Endothelial cell of umbilical vein (primary cell): ENCODE results near the gene PLEKHB1. TPM values are rescaled to one million over a fixed set of nuclear protein-coding genes. Genes with fewer than 3 reads are reported as not detected.

Experiments used
- BruUV-seq: library from RNA; stranded (reverse); fragments of 400-500 nt; replicated peaks from 2 replicates; lab custom pipeline; 2021; lab: Mats Ljungman, UMichigan
- CTCF ChIA-PET: fragments of 300-600, 350-600 bp; sonication (Branson Sonifier 250); formaldehyde crosslinking; loops from one replicate; lab custom pipeline; 2021; ENCODE audit warnings: antibody characterized with exemption, inconsistent platforms; lab: Charles Lee
- POLR2A ChIA-PET: fragments of 300-600, 350-600 bp; sonication (Branson Sonifier 250); formaldehyde crosslinking; loops from one replicate; lab custom pipeline; 2021; ENCODE audit warnings: antibody characterized with exemption, inconsistent platforms; lab: Charles Lee
- DNase-seq: peaks from one replicate; pipeline ENCODE4 v3.0.0-alpha.2; 2011; ENCODE audit warnings: low read depth, low spot score
- FAIRE-seq: peaks from 2 replicates; lab custom pipeline; 2011; peaks lifted over from hg19 to GRCh38; lab: Jason Lieb, UNC
- H2AFZ ChIP-seq: 2 replicates; pipeline ENCODE4 v1.6.0; 2012; ENCODE audit warnings: low read depth, low read length, control low read depth, inconsistent platforms
- H3K27ac ChIP-seq: 2 replicates; pipeline ENCODE4 v1.5.1; 2011; ENCODE audit warnings: low read depth, mild to moderate bottlenecking, control low read depth, low read length, moderate library complexity; ENCODE audit not compliant: insufficient read depth
- H3K27me3 ChIP-seq, 2 experiments: 2 replicates each; pipeline versions ENCODE4 v1.6.0 to v1.6.1; 2011; ENCODE audit warnings: low read length in 2 of 2, mixed read lengths in 1 of 2; ENCODE audit not compliant: control insufficient read depth in 2 of 2, insufficient read depth in 2 of 2
- H3K36me3 ChIP-seq, 2 experiments: 2 replicates in 1 of 2; 3 replicates in 1 of 2; pipeline ENCODE4 v1.5.1; 2011; ENCODE audit warnings: low read length in 2 of 2, mild to moderate bottlenecking in 1 of 2, moderate library complexity in 1 of 2; ENCODE audit not compliant: control insufficient read depth in 2 of 2, insufficient read depth in 2 of 2; ENCODE audit errors: extremely low read depth in 1 of 2
- H3K4me1 ChIP-seq: 3 replicates; pipeline ENCODE4 v1.5.1; 2011; ENCODE audit warnings: mild to moderate bottlenecking, low read length; ENCODE audit not compliant: control insufficient read depth, insufficient read depth; ENCODE audit errors: extremely low read depth
- H3K4me2 ChIP-seq: 2 replicates; pipeline ENCODE4 v1.6.1; 2011; ENCODE audit warnings: low read length, control low read depth, mixed read lengths; ENCODE audit not compliant: insufficient read depth
- H3K4me3 ChIP-seq, 3 experiments: fragments of 200-600 bp in 1 of 3; sonication (generic), shearing (Covaris generic) in 1 of 3; replicated peaks in 1 of 3; 2 replicates each; pipeline ENCODE4 v1.5.1; 2011 to 2016; ENCODE audit warnings: control low read depth in 3 of 3, low read length in 3 of 3, mild to moderate bottlenecking in 2 of 3, inconsistent platforms in 1 of 3, low read depth in 1 of 3, moderate library complexity in 1 of 3; ENCODE audit not compliant: insufficient read depth in 1 of 3
- H3K79me2 ChIP-seq: 2 replicates; pipeline ENCODE4 v1.6.0; 2012; ENCODE audit warnings: low read length, inconsistent platforms; ENCODE audit not compliant: control insufficient read depth, insufficient read depth
- H3K9ac ChIP-seq: replicated peaks from 2 replicates; pipeline ENCODE3; 2011; ENCODE audit warnings: low read length, control low read depth; ENCODE audit not compliant: insufficient read depth; ENCODE audit errors: extremely low read depth
- H3K9me1 ChIP-seq: replicated peaks from 3 replicates; pipeline ENCODE4 v1.6.0; 2011; ENCODE audit warnings: mild to moderate bottlenecking, low read length; ENCODE audit not compliant: control insufficient read depth, insufficient read depth; ENCODE audit errors: extremely low read depth
- H3K9me3 ChIP-seq: replicated peaks from 2 replicates; pipeline ENCODE4 v1.5.1; 2012; ENCODE audit warnings: low read length, inconsistent platforms; ENCODE audit not compliant: control insufficient read depth, insufficient read depth
- H4K20me1 ChIP-seq: replicated peaks from 2 replicates; pipeline ENCODE3; 2011; ENCODE audit warnings: mild to moderate bottlenecking, low read length; ENCODE audit not compliant: control insufficient read depth, insufficient read depth; ENCODE audit errors: extremely low read depth
- CTCF ChIP-seq, 2 donors: IDR thresholded peaks; 1 replicate in 1 of 2; 2 replicates in 1 of 2; pipeline ENCODE4 v1.5.1; 2011; ENCODE audit warnings: low read length in 2 of 2, mild to moderate bottlenecking in 2 of 2, moderate library complexity in 2 of 2, control low read depth in 1 of 2, inconsistent platforms in 1 of 2, low read depth in 1 of 2; ENCODE audit not compliant: insufficient read depth in 1 of 2; ENCODE audit errors: extremely low read depth in 1 of 2
- EZH2 ChIP-seq: IDR thresholded peaks from 2 replicates; pipeline ENCODE4 v1.6.1; 2012; ENCODE audit warnings: borderline replicate concordance, low read depth, mild to moderate bottlenecking, moderate library complexity, low read length, inconsistent platforms; ENCODE audit not compliant: severe bottlenecking
- FOS ChIP-seq: IDR thresholded peaks from 2 replicates; pipeline ENCODE4 v1.6.1; 2011; ENCODE audit warnings: mild to moderate bottlenecking, low read length, moderate library complexity, borderline replicate concordance; ENCODE audit not compliant: insufficient read depth
- GATA2 ChIP-seq: IDR thresholded peaks from 2 replicates; pipeline ENCODE4 v1.7.0; 2011; ENCODE audit warnings: low read depth, mild to moderate bottlenecking, moderate library complexity, mixed read lengths, low read length; ENCODE audit not compliant: insufficient read length, insufficient read depth
- MAX ChIP-seq: IDR thresholded peaks from 2 replicates; pipeline ENCODE4 v1.6.1; 2011; ENCODE audit not compliant: insufficient read depth, insufficient read length
- MYC ChIP-seq: IDR thresholded peaks from one replicate; pipeline ENCODE4 v1.6.1; 2011; ENCODE audit warnings: mild to moderate bottlenecking, low read depth, low read length
- POLR2A ChIP-seq: IDR thresholded peaks from 2 replicates; pipeline ENCODE4 v1.6.1; 2012; ENCODE audit warnings: low read depth, mild to moderate bottlenecking, control low read depth, low read length
- POLR2AphosphoS5 ChIP-seq: IDR thresholded peaks from 2 replicates; pipeline ENCODE4 v1.6.1; 2012; ENCODE audit warnings: low read depth, mild to moderate bottlenecking, control low read depth, low read length, moderate library complexity; ENCODE audit not compliant: insufficient read depth
- dilution Hi-C: fragments of 300-500 bp; cut with MboI; formaldehyde crosslinking; loops from one replicate; pipeline ENCODE4 v1.15.0; 2019; ENCODE audit warnings: low sequenced_read_pairs; ENCODE audit not compliant: extremely low pct_ligation_motif_present
- intact Hi-C: fragments of 100-400 bp; cut with micrococcal nuclease; formaldehyde crosslinking; loops from one replicate; pipeline ENCODE4 v1.10.0; 2022
- polyA plus RNA-seq, 4 experiments: library from polyadenylated mRNA; depleted of rRNA in 3 of 4; stranded (reverse) in 3 of 4; unstranded in 1 of 4; fragments of >200 nt; gene quantifications; 2 replicates each; pipeline versions ENCODE4 v1.2.1 to v1.2.3, GENCODE V29; 2011 to 2012; ENCODE audit warnings: missing spikeins in 1 of 4
- total RNA-seq: library from RNA; stranded (reverse); gene quantifications from 2 replicates; pipeline ENCODE4 v1.2.3, GENCODE V29; 2021

PLEKHB1 gene
- total and polyA plus RNA-seq, 2 donors (not counting 3 experiments of a cell fraction or from before 2014, with no cell fraction given), result 0.75 to 0.99 TPM

GRCh38 chr11:73647459-73648100 lies 1.2 kb downstream of the PLEKHB1 start:
- intact Hi-C loops, result no loop called here
- no TSS peak for BruUV-seq
- H3K4me1 ChIP-seq, result no peaks in the 10 kb centered on the region
- no peaks in the 10 kb centered on the region for H3K36me3 ChIP-seq
- no peak overlapping the region for H3K4me2 ChIP-seq
- no peaks in the 10 kb centered on the region for H4K20me1 ChIP-seq
- H3K9me1 ChIP-seq, result no peaks in the 10 kb centered on the region
- CTCF ChIA-PET, result interaction anchor here (1.1 to 5.9 kb wide), 7 partner anchors 8 to 169 kb away, joined by 3 to 34 read pairs (median 5); partner anchors contain the start of gene FAM168A
- H3K9me3 ChIP-seq, result no peaks in the 10 kb centered on the region
- H3K27me3 ChIP-seq, result peaks cover 11 to 23% of the 10 kb centered on the region in 2 experiments
- TF ChIP-seq MYC (no peak), POLR2A (no peak), EZH2 (no peak), GATA2 (no peak)
- POLR2A ChIA-PET, result interaction anchor here (1.0 kb wide), 1 partner anchor 22 kb away, joined by 3 read pairs; no protein-coding TSS in a partner anchor
- dilution Hi-C loops, result no loop called here
- DNase-seq, result peak; percentile 84
- H2AFZ ChIP-seq, result peak overlapping the region; percentile 39
- H3K9ac ChIP-seq, result no peak overlapping the region
- H3K79me2 ChIP-seq, result no peaks in the 10 kb centered on the region
- H3K4me3 ChIP-seq, result no peak overlapping the region
- no peak overlapping the region for H3K27ac ChIP-seq
- peak; percentile 86 for FAIRE-seq

DNA sequence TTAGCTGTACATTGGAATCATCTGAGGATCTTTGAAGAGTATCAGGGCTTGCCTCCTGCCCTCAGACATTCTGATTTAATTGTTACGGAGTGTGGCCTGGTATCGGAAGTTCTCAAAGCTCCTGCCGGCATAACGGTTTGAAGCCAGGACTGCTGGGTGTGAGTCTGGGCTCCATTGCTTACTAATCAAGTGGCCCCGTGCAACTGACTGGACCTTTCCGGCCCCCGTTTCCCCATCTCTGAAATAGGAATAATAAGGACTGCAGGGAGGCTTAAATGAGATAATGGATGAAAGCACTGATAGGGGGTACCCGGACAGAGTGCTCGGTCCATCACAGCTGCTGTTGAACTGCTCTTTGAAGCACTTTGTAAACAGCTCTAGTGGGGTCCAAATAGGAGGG lies 1.7 kb downstream of the PLEKHB1 start:
- TF ChIP-seq GATA2 (no peak), CTCF (IDR thresholded peaks at IDR 0.05; ENCODE audit: extremely low read depth in 1 of 2, insufficient read depth in 1 of 2, low read depth in 1 of 2, low read length in 2 of 2) (no peak), FOS (no peak), POLR2AphosphoS5 (no peak), POLR2A (no peak), MAX (no peak), MYC (no peak)
- no peaks in the 10 kb centered on the region for H4K20me1 ChIP-seq
- BruUV-seq, result no TSS peak
- POLR2A ChIA-PET, result no interaction called here
- DNase-seq (no peak), FAIRE-seq (no peak)
- dilution Hi-C loops, result no loop called here
- no peak overlapping the region for H3K4me2 ChIP-seq
- H3K36me3 ChIP-seq, result no peaks in the 10 kb centered on the region
- H3K9me1 ChIP-seq, result no peaks in the 10 kb centered on the region
- CTCF ChIA-PET, result interaction anchor here (1.0 to 3.3 kb wide), 5 partner anchors 13 to 169 kb away, joined by 3 to 21 read pairs (median 5); no protein-coding TSS in a partner anchor
- H3K27me3 ChIP-seq, result peaks cover 11 to 23% of the 10 kb centered on the region in 2 experiments
- no peak overlapping the region for H3K4me3 ChIP-seq
- H3K9me3 ChIP-seq, result no peaks in the 10 kb centered on the region
- intact Hi-C loops, result no loop called here
- no peaks in the 10 kb centered on the region for H3K4me1 ChIP-seq
- H3K9ac ChIP-seq, result no peak overlapping the region
- no peak overlapping the region for H2AFZ ChIP-seq
- no peaks in the 10 kb centered on the region for H3K79me2 ChIP-seq
- no peak overlapping the region for H3K27ac ChIP-seq
